T-helper 2 cell treated with Interferon-gamma antibody and Interleukin-4, amounts not matched to agents 5 μg/mL and 100 μg/mL, for 36 hours (primary cell): ENCODE measurements around the gene MAST2.
"Not testable (repeated sequence)": the region's sequence is repeated elsewhere in the genome, so short reads cannot be mapped to it uniquely, and the experiment has no call there.

Experiments
- DNase-seq: peaks from one replicate; pipeline ENCODE4 v3.0.0; 2021; ENCODE audit warnings: low spot score
- H3K27ac Mint-ChIP-seq: one replicate; pipeline ENCODE4 v1.8.0; 2021; ENCODE audit warnings: mild to moderate bottlenecking, mixed read lengths
- H3K27me3 Mint-ChIP-seq: one replicate; pipeline ENCODE4 v1.8.0; 2021; ENCODE audit warnings: low read depth, mixed read lengths
- H3K36me3 Mint-ChIP-seq: one replicate; pipeline ENCODE4 v1.8.0; 2021; ENCODE audit warnings: low read depth, mixed read lengths
- H3K4me1 Mint-ChIP-seq: one replicate; pipeline ENCODE4 v1.8.0; 2021; ENCODE audit warnings: low read depth, mixed read lengths
- H3K4me3 Mint-ChIP-seq: one replicate; pipeline ENCODE4 v1.8.0; 2022; ENCODE audit warnings: mild to moderate bottlenecking, moderate library complexity, mixed read lengths
- H3K9me3 Mint-ChIP-seq: one replicate; pipeline ENCODE4 v1.8.0; 2021; ENCODE audit warnings: mixed read lengths

Gene MAST2

DNA sequence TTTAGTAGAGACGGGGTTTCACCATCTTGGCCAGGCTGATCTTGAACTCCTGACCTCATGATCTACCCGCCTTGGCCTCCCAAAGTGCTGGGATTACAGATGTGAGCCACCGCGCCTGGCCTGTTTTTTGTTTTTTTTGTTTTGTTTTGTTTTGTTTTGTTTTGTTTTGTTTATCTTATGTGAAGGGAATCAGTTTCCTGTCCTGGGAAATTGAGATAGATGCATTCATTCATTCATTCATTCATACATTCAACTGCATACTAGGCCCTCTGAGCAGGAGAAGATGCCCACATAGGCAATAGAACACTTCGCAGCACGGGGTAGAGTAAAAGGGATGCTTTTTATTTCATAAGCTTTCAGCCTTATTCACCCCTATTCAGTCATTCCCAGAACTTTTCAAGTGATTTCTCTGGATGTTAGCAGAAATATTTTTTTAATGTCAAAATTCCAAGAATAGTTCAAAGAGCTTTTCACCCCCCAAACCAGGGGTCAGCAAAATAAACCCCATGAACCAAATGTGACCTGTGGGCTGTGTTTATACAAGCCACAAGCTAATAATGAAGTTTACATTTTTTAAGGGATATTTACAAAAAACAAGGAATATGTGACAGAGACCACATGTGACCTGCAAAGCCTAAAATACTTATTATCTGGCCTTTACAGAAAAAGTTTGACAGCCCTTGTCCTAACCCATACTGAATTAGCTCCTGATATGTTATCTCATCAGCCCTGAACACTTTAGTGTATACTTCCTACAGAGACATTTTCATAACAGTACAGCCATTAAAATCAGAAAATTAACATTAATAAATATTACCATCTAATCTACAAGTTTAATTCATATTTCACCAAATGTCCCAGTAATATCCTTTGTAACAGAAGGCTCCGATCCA lies 127.1 kb downstream of the MAST2 start:
- H3K4me3 Mint-ChIP-seq: no peak overlapping the region

DNA sequence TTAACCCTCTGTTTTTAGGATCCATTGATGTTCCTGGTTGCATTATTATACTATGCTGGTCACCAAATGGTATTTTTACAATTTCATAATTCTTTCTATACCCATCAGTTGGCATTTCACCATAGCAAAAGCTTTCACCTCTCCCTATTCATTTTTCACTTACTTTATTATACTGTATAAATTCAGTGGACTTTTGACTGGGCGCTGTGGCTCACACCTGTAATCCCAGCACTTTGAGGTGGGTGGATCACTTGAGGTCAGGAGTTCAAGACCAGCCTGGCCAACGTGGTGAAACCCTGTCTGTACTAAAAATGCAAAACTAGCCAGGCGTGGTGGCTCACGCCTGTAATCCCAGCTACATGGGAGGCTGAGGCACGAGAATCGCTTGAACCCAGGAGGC lies 128.8 kb downstream of the MAST2 start:
- H3K27ac Mint-ChIP-seq, H3K36me3 Mint-ChIP-seq, H3K4me3 Mint-ChIP-seq, H3K9me3 Mint-ChIP-seq, DNase-seq, H3K27me3 Mint-ChIP-seq, H3K4me1 Mint-ChIP-seq: not testable (repeated sequence)

More for the DNA sequence above, 127.1 kb downstream of the MAST2 start:
- Mint-ChIP-seq H3K27me3 (no peaks in the 10 kb centered on the region), H3K27ac (no peak overlapping the region), H3K36me3 (no peaks in the 10 kb centered on the region), H3K4me1 (no peaks in the 10 kb centered on the region), H3K9me3 (no peaks in the 10 kb centered on the region)
- no peak for DNase-seq

DNA sequence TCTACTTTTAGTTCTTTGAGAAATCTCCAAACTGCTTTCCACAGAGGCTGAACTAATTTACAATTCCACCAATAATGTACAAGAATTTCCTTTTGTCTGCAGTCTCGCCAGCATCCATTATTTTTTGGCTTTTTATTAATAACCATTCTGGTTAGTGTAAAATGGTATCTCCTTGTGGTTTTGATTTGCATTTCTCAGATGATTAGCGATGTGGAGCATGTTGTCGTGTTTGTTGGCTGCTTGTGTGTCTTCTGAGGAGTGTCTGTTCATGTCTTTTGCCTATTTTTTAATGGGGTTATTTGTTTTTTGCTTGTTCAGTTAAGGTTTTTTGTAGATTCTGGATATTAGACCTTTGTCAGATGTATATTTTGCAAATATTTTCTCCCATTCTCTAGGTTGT lies 131.5 kb downstream of the MAST2 start:
- no peak for DNase-seq
- no peaks in the 10 kb centered on the region for H3K9me3 Mint-ChIP-seq
- H3K4me1 Mint-ChIP-seq: no peaks in the 10 kb centered on the region
- H3K4me3 Mint-ChIP-seq: no peak overlapping the region
- H3K27me3 Mint-ChIP-seq: no peaks in the 10 kb centered on the region
- no peak overlapping the region for H3K27ac Mint-ChIP-seq
- H3K36me3 Mint-ChIP-seq: no peaks in the 10 kb centered on the region

DNA sequence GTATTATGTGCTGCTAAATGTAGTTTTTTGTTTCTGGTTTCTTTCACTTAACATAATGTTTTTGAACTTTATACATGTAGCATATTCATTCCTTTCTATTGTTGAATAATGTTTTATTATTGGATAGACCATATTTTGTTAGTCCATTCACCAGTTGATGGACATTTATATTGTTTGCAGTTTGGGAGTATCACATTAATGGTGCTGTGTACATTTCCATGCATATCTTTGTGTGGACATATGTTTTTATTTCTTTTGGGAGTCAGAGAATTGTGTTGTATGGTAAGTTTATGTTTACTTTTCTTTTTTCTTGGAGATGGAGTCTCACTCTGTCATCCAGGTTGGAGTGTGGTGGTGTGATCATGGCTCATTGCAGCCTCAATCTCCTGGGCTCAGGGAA lies 134.6 kb downstream of the MAST2 start:
- Mint-ChIP-seq H3K4me1 (no peaks in the 10 kb centered on the region), H3K4me3 (no peak overlapping the region), H3K27me3 (no peaks in the 10 kb centered on the region), H3K9me3 (peaks cover 6% of the 10 kb centered on the region), H3K36me3 (no peaks in the 10 kb centered on the region), H3K27ac (no peak overlapping the region)
- DNase-seq: no peak

DNA sequence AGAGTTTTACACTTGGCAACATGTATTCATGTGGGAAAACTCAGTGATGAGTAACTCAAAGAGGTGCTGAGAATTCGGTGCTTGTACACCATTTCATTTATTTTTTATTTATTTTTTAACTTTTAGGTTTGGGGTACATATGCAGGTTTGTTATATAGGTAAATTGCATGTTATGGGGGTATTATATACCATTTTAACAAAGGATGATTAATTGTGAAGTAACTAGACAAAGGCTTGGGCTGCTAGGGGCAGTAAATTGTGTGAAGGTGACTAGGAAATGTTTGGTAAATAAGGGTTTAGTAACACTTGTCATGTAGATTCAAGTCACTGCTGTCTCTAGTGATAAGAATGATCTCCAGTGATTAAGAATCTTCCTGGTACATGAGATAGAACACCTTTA lies 139.0 kb downstream of the MAST2 start:
- no peak for DNase-seq
- Mint-ChIP-seq H3K9me3 (peaks cover 6% of the 10 kb centered on the region), H3K36me3 (peaks cover under 1% of the 10 kb centered on the region), H3K4me3 (no peak overlapping the region), H3K4me1 (no peaks in the 10 kb centered on the region), H3K27ac (no peak overlapping the region), H3K27me3 (no peaks in the 10 kb centered on the region)

DNA sequence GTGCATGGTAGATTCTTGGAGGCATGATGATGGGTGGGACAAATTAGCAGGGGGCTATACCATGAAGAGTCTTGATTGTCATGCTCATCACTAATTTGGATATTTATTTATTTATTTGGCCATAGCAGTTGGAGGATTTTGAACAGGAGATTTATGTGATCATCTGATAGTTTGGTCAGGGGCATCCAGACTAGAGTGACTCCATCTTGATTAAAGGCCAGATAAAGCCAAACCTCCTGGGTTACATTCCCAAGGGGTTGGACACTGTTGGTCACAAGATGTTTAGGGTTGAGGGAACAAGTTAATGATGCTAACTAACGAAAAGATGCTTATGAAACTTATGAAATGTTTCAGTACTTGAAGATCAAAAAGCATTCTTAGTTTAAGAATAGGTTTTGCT lies 139.8 kb downstream of the MAST2 start:
- peaks cover 9% of the 10 kb centered on the region for H3K9me3 Mint-ChIP-seq
- no peaks in the 10 kb centered on the region for H3K27me3 Mint-ChIP-seq
- H3K4me3 Mint-ChIP-seq: no peak overlapping the region
- peaks cover 1% of the 10 kb centered on the region for H3K36me3 Mint-ChIP-seq
- H3K4me1 Mint-ChIP-seq: no peaks in the 10 kb centered on the region
- no peak overlapping the region for H3K27ac Mint-ChIP-seq
- no peak for DNase-seq

DNA sequence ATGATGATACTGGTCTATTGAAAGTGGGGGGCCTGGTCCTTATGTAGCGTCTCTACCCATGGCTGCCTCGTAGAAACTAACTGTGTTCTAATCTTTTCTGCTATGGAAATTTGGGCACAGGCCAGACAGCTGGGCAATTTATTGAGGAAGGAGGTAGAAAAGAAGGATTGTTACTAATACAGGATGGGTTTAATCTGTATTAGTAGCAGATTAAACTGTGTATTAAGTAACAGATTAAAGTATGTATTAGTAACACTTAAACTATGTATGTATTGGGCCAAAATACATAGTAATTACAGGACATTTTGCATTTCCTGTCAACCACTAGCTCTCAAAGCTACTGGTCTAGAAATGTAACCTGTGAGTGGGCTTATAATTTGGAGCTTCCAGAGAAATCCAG lies 142.0 kb downstream of the MAST2 start:
- H3K27ac Mint-ChIP-seq: no peak overlapping the region
- no peak for DNase-seq
- peaks cover 9% of the 10 kb centered on the region for H3K9me3 Mint-ChIP-seq
- no peak overlapping the region for H3K4me3 Mint-ChIP-seq
- H3K36me3 Mint-ChIP-seq: peaks cover 1% of the 10 kb centered on the region
- no peaks in the 10 kb centered on the region for H3K27me3 Mint-ChIP-seq
- no peaks in the 10 kb centered on the region for H3K4me1 Mint-ChIP-seq

DNA sequence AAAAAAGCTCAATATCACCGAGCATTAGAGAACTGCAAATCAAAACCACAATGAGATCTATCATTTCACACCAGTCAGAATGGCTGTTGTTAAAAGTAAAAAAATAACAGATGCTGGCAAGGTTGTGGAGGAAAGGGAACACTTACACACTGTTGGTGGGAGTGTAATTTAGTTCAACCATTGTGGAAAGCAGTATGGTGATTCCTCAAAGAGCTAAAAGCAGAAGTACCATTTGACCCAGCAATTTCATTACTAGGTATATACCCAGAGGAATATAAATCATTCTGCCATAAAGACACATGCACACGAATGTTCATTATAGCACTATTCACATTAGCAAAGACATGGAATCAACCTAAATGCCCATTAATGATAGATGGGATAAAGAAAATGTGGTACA lies 146.1 kb downstream of the MAST2 start:
- DNase-seq, H3K4me3 Mint-ChIP-seq, H3K36me3 Mint-ChIP-seq, H3K4me1 Mint-ChIP-seq, H3K9me3 Mint-ChIP-seq, H3K27ac Mint-ChIP-seq, H3K27me3 Mint-ChIP-seq: not testable (repeated sequence)

DNA sequence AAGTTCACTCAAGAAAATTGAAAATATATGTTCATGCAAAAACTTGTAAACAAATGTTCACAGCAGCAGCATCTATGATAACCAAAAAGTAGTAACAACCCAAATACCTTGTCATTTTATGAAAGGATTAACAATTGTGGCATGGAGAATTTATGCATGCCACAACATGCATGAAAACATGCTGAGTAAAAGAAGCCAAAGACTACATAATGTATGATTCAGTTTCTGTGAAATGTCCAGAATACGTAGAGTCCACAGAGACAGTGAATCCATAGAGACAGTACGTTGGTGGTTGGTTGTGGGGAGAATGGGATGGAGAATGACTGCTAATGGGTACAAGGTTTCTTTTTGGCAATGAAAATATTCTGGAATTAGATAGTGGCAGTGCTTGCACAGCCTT lies 148.7 kb downstream of the MAST2 start:
- peaks cover 3% of the 10 kb centered on the region for H3K9me3 Mint-ChIP-seq
- no peak for DNase-seq
- H3K4me1 Mint-ChIP-seq: no peaks in the 10 kb centered on the region
- H3K36me3 Mint-ChIP-seq: peaks cover 1% of the 10 kb centered on the region
- no peaks in the 10 kb centered on the region for H3K27me3 Mint-ChIP-seq
- H3K4me3 Mint-ChIP-seq: no peak overlapping the region
- no peak overlapping the region for H3K27ac Mint-ChIP-seq

DNA sequence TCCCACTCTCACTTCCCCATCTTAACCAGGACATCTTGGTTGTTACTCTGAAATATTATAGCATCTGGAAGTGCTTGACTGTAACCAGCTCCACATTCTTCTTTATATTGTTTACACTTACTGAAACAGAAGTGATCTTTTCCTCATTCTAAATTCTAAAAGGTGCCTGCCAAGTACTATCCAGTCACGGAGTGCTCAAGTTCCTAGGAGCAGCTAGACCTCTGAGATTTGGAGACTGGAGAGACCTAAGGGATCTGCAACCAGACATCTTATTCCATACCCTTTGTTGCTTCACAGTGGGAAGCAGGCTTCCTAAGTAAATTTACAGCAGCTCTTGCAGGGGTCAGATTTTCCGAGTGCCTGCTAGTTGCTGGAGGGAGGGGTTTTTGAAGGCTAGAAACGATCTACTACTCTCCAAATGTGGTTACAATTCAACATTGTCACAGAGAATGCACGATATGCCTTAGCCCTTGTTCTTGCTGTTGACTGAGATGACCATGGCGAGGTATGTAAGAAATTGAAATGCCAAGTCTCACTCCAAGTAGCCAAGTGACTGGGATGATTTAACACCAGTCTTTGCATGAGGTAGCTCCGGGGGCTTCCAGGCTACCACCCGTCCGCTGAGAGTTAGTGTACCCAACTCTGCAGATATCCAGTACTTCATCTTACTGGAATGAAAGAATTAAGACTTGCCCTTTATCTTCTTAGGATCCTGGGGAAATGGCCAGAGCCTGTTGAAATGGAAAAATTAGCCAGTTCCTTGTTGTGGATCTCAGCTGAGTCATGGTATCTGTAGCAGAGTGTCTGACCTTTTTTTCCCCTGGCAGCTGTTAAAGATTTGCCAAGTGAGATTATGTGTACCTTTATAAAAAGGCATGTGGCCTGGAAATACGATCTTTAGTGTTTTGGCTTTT lies 150.8 kb downstream of the MAST2 start:
- no peak overlapping the region for H3K4me3 Mint-ChIP-seq
- no peaks in the 10 kb centered on the region for H3K9me3 Mint-ChIP-seq
- no peak overlapping the region for H3K27ac Mint-ChIP-seq
- H3K36me3 Mint-ChIP-seq: no peaks in the 10 kb centered on the region
- no peak for DNase-seq
- no peaks in the 10 kb centered on the region for H3K27me3 Mint-ChIP-seq
- H3K4me1 Mint-ChIP-seq: no peaks in the 10 kb centered on the region

DNA sequence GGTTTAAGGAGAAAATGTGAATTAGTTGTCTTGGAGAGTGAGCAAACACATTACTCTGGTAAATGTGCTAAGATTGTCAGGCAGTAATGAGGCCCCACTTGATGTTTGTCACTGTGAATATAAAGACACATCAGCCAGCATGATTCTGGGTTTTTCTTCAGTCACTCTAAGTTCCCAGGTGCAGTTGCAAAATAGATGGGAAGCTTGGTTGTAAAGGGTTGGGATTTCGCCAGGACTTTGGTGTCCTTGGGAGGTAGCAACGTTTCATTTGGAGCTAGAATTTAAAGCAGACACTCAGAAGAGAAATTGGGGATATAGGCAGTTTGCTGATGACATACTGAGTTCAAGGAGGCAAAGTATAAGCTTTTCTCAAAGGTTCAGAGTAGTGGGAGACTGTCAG lies 154.3 kb downstream of the MAST2 start:
- no peaks in the 10 kb centered on the region for H3K27me3 Mint-ChIP-seq
- H3K27ac Mint-ChIP-seq: no peak overlapping the region
- H3K9me3 Mint-ChIP-seq: no peaks in the 10 kb centered on the region
- H3K4me1 Mint-ChIP-seq: no peaks in the 10 kb centered on the region
- H3K4me3 Mint-ChIP-seq: no peak overlapping the region
- H3K36me3 Mint-ChIP-seq: peaks cover 11% of the 10 kb centered on the region
- no peak for DNase-seq

DNA sequence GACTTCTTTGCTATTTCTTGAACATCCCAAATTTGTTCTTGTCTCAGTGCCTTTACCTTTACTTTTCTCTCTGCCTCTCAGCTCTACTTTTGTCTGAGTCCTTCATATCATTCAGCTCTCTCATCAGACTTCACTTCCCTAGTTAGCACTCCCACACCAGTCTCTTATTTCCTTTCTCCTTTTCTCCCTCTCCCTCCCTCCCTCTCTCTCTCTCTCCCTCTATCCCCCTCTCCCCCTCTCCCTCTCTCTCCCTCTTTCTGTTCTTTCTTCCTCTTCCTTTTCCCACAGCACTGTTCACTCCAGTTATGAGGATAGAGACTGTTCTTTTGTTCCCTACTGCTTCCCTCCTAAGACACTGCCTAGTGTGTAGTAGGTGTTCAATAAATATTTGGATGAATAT lies 154.9 kb downstream of the MAST2 start:
- H3K4me3 Mint-ChIP-seq: no peak overlapping the region
- peaks cover 15% of the 10 kb centered on the region for H3K36me3 Mint-ChIP-seq
- H3K9me3 Mint-ChIP-seq: no peaks in the 10 kb centered on the region
- H3K4me1 Mint-ChIP-seq: peaks cover under 1% of the 10 kb centered on the region
- no peak for DNase-seq
- no peaks in the 10 kb centered on the region for H3K27me3 Mint-ChIP-seq
- H3K27ac Mint-ChIP-seq: no peak overlapping the region

DNA sequence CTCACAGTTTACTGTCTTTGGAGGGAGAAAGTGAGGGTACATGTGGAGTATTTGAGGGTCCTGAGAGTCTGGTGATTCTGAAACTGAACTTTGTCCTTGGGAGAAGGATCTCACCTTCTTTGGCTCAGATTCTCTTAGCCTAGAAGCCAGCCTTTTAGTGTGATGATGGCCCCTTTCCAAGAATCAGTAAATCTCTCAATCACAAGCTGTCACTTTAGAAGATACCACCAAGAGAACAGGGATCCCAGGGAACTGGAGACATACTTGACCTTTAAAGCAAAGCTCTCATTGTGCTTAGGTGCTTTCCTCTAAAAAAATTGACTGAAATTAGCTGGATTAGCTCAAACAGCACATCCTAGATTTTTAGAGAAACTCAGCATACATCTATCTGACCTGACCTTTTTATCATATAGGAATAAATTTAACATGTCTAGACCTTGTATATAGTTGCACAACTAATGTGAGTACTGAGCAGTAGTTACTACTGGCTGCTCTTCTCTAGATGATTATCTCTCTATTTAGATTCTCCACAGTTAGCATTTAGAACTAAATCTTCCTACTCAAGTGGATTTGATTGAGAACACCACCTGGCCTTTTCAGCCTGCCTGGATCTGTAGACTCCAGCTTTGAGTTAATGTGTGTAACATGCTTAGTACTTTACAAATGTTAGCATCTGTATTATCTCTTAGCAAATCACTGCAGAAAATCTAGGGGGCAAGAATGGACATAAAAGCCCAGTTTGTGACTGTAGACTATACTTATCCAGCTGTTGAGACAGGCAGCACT lies 157.7 kb downstream of the MAST2 start:
- no peak overlapping the region for H3K4me3 Mint-ChIP-seq
- H3K27me3 Mint-ChIP-seq: no peaks in the 10 kb centered on the region

DNA sequence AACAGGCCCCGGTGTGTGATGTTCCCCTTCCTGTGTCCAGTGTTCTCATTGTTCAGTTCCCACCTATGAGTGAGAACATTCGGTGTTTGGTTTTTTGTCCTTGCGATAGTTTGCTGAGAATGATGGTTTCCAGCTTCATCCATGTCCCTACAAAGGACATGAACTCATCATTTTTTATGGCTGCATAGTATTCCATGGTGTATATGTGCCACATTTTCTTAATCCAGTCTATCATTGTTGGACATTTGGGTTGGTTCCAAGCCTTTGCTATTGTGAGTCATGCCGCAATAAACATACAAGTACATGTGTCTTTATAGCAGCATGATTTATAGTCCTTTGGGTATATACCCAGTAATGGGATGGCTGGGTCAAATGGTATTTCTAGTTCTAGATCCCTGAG lies 158.5 kb downstream of the MAST2 start:
- H3K4me1 Mint-ChIP-seq, H3K4me3 Mint-ChIP-seq, H3K27me3 Mint-ChIP-seq, H3K9me3 Mint-ChIP-seq, H3K27ac Mint-ChIP-seq, DNase-seq: not testable (repeated sequence)
- peaks cover 21% of the 10 kb centered on the region for H3K36me3 Mint-ChIP-seq

More for the DNA sequence above, 157.7 kb downstream of the MAST2 start:
- H3K9me3 Mint-ChIP-seq: no peaks in the 10 kb centered on the region
- no peak overlapping the region for H3K27ac Mint-ChIP-seq
- peaks cover 21% of the 10 kb centered on the region for H3K36me3 Mint-ChIP-seq
- DNase-seq: no peak
- H3K4me1 Mint-ChIP-seq: peaks cover 2% of the 10 kb centered on the region
